SK-N-SH (cell line): ENCODE data around the gene DOCK3. TPM values are rescaled to one million over a fixed set of nuclear protein-coding genes. Genes with fewer than 3 reads are reported as not detected.

Experiments
- CTCF ChIA-PET: fragments of 300-600, 350-600 bp; formaldehyde crosslinking; extraction: SDS; loops from one replicate; lab custom pipeline; 2021; lab: Yijun Ruan, JAX
- POLR2A ChIA-PET: fragments of 350-600 bp; sonication (Branson Sonifier 250); formaldehyde crosslinking; extraction: SDS; loops from one replicate; lab custom pipeline; 2020; ENCODE audit warnings: antibody characterized with exemption, inconsistent platforms; lab: Yijun Ruan, JAX
- DNase-seq: peaks from one replicate; pipeline ENCODE4 v3.0.0; 2012
- H2AFZ ChIP-seq: fragments of 200-600 bp; sonication (generic); 2 replicates; pipeline ENCODE4 v1.8.1; 2016; ENCODE audit warnings: antibody characterized with exemption, mild to moderate bottlenecking, low read depth
- H3F3A ChIP-seq: fragments of 200-600 bp; sonication (generic); replicated peaks from 2 replicates; pipeline ENCODE3; 2016; ENCODE audit warnings: antibody characterized with exemption, mild to moderate bottlenecking; ENCODE audit not compliant: insufficient read depth
- H3K27ac ChIP-seq, 2 experiments: fragments of 200-500 bp in 1 of 2; fragments of 200-600 bp in 1 of 2; sonication (Bioruptor generic) in 1 of 2; sonication (generic), shearing (Covaris generic) in 1 of 2; 2 replicates each; pipeline versions ENCODE4 v1.5.1 to v1.6.1; 2014 to 2016; ENCODE audit warnings: low read depth in 2 of 2, inconsistent platforms in 1 of 2, low read length in 1 of 2, mild to moderate bottlenecking in 1 of 2, mixed read lengths in 1 of 2
- H3K27me3 ChIP-seq: fragments of 200-600 bp; sonication (generic), shearing (Covaris generic); 2 replicates; pipeline ENCODE4 v1.6.1; 2016; ENCODE audit warnings: mixed run types; ENCODE audit not compliant: insufficient read depth
- H3K36me3 ChIP-seq, 2 experiments: fragments of 200-500 bp in 1 of 2; fragments of 200-600 bp in 1 of 2; sonication (Bioruptor generic) in 1 of 2; sonication (generic) in 1 of 2; replicated peaks in 1 of 2; 2 replicates each; pipeline versions ENCODE3 to v1.5.1; 2014 to 2016; ENCODE audit warnings: low read length in 1 of 2, mild to moderate bottlenecking in 1 of 2; ENCODE audit not compliant: insufficient read depth in 2 of 2, control insufficient read depth in 1 of 2
- H3K4me1 ChIP-seq, 2 experiments: fragments of 200-500 bp in 1 of 2; fragments of 200-600 bp in 1 of 2; sonication (Bioruptor generic) in 1 of 2; sonication (generic), shearing (Covaris generic) in 1 of 2; 2 replicates each; pipeline versions ENCODE4 v1.5.1 to v1.6.1; 2014 to 2016; ENCODE audit warnings: low read depth in 1 of 2, low read length in 1 of 2, mixed run types in 1 of 2; ENCODE audit not compliant: insufficient read depth in 2 of 2, control insufficient read depth in 1 of 2
- H3K4me2 ChIP-seq: fragments of 200-600 bp; sonication (generic), shearing (Covaris generic); 2 replicates; pipeline ENCODE4 v1.6.1; 2017; ENCODE audit warnings: mixed run types
- H3K4me3 ChIP-seq, 2 experiments: fragments of 200-500 bp in 1 of 2; fragments of 200-600 bp in 1 of 2; sonication (Bioruptor generic) in 1 of 2; sonication (generic), shearing (Covaris generic) in 1 of 2; 2 replicates each; pipeline versions ENCODE4 v1.5.1 to v1.8.1; 2014 to 2016; ENCODE audit warnings: low read depth in 2 of 2, inconsistent platforms in 1 of 2, low read length in 1 of 2, mild to moderate bottlenecking in 1 of 2, mixed read lengths in 1 of 2, moderate library complexity in 1 of 2
- H3K79me2 ChIP-seq: fragments of 200-600 bp; sonication (generic); 2 replicates; pipeline ENCODE4 v1.8.1; 2017; ENCODE audit warnings: mild to moderate bottlenecking; ENCODE audit not compliant: insufficient read depth
- H3K9ac ChIP-seq: fragments of 200-600 bp; sonication (generic); 2 replicates; pipeline ENCODE4 v1.6.1; 2017; ENCODE audit warnings: mixed run types
- H3K9me2 ChIP-seq: fragments of 200-600 bp; sonication (generic); 2 replicates; pipeline ENCODE4 v1.6.1; 2017; ENCODE audit warnings: mixed run types
- H3K9me3 ChIP-seq: fragments of 200-600 bp; sonication (generic); 2 replicates; pipeline ENCODE4 v1.6.1; 2017; ENCODE audit warnings: mixed run types, mild to moderate bottlenecking, moderate library complexity
- H4K20me1 ChIP-seq: fragments of 200-600 bp; sonication (generic); 2 replicates; pipeline ENCODE4 v1.6.1; 2017; ENCODE audit warnings: mild to moderate bottlenecking, mixed run types; ENCODE audit not compliant: insufficient read depth
- CHD2 ChIP-seq: fragments of 150-350 bp; IDR thresholded peaks from 2 replicates; pipeline ENCODE4 v1.6.1; 2018; ENCODE audit warnings: low read length; ENCODE audit not compliant: partially characterized antibody
- ELF1 ChIP-seq: IDR thresholded peaks from 2 replicates; pipeline ENCODE4 v1.4.0; 2012
- EP300 ChIP-seq, 2 experiments: IDR thresholded peaks; 2 replicates each; pipeline versions ENCODE4 v1.4.0 to v1.6.1; 2012; ENCODE audit warnings: borderline replicate concordance in 1 of 2, low read depth in 1 of 2, low read length in 1 of 2
- EZH2phosphoT487 ChIP-seq: fragments of 200-600 bp; sonication (generic); IDR thresholded peaks from 2 replicates; pipeline ENCODE4 v1.6.1; 2017; ENCODE audit warnings: low read depth, mixed run types, mild to moderate bottlenecking, antibody characterized with exemption, moderate library complexity, borderline replicate concordance
- FOSL2 ChIP-seq: IDR thresholded peaks from 2 replicates; pipeline ENCODE4 v1.4.0; 2012; ENCODE audit warnings: low read depth, mild to moderate bottlenecking, moderate library complexity, borderline replicate concordance
- FOXM1 ChIP-seq: IDR thresholded peaks from 2 replicates; pipeline ENCODE4 v1.4.0; 2012; ENCODE audit warnings: low read depth, mild to moderate bottlenecking
- GABPA ChIP-seq: IDR thresholded peaks from 2 replicates; pipeline ENCODE4 v1.4.0; 2012; ENCODE audit warnings: low read depth, mild to moderate bottlenecking
- GATA2 ChIP-seq: sonication (generic); formaldehyde crosslinking; IDR thresholded peaks from 2 replicates; pipeline ENCODE4 v1.5.0; 2020; ENCODE audit warnings: mild to moderate bottlenecking, missing genetic modification reagents
- MXI1 ChIP-seq: IDR thresholded peaks from 2 replicates; pipeline ENCODE4 v1.6.1; 2012; ENCODE audit warnings: mild to moderate bottlenecking, low read depth, low read length, improper control_type of control experiment
- NFIC ChIP-seq: IDR thresholded peaks from 2 replicates; pipeline ENCODE4 v1.4.0; 2012; ENCODE audit warnings: borderline replicate concordance
- NRF1 ChIP-seq: IDR thresholded peaks from 2 replicates; pipeline ENCODE4 v1.6.1; 2012; ENCODE audit warnings: low read depth, mild to moderate bottlenecking, low read length
- RAD21 ChIP-seq: IDR thresholded peaks from 2 replicates; pipeline ENCODE4 v1.6.1; 2012; ENCODE audit warnings: mild to moderate bottlenecking, low read length
- RFX5 ChIP-seq: IDR thresholded peaks from 2 replicates; pipeline ENCODE4 v1.6.1; 2012; ENCODE audit warnings: mild to moderate bottlenecking, improper control_type of control experiment, low read length
- SIN3A ChIP-seq: IDR thresholded peaks from 2 replicates; pipeline ENCODE4 v1.6.1; 2012; ENCODE audit warnings: low read depth, mild to moderate bottlenecking, low read length, moderate library complexity, borderline replicate concordance
- TAF1 ChIP-seq: IDR thresholded peaks from 2 replicates; pipeline ENCODE4 v1.6.1; 2012; ENCODE audit warnings: low read depth, mild to moderate bottlenecking, low read length, moderate library complexity, borderline replicate concordance
- TEAD4 ChIP-seq: IDR thresholded peaks from 2 replicates; pipeline ENCODE4 v1.4.0; 2012; ENCODE audit warnings: mild to moderate bottlenecking, borderline replicate concordance; ENCODE audit not compliant: insufficient read depth
- YY1 ChIP-seq: IDR thresholded peaks from 2 replicates; pipeline ENCODE4 v1.4.0; 2012; ENCODE audit warnings: low read depth, mild to moderate bottlenecking
- WGBS: methylation state at CpG from one replicate; pipeline ENCODE4 v1.1.6; 2017; ENCODE audit warnings: low lambda C conversion rate; 5-methylcytosine and 5-hydroxymethylcytosine counted together
- polyA plus RNA-seq, 3 experiments: library from polyadenylated mRNA; depleted of rRNA; stranded (reverse); fragments of >200 nt; gene quantifications; 2 replicates each; pipeline ENCODE4 v1.2.3, GENCODE V29; 2012
- TF ChIP-seq, protein P1 (sequence below): IDR thresholded peaks from 2 replicates; pipeline ENCODE4; 2012
- TF ChIP-seq, protein P2 (sequence below): fragments of 150-350 bp; IDR thresholded peaks from 2 replicates; pipeline ENCODE4 v1.6.1; 2017; ENCODE audit warnings: antibody characterized with exemption, low read length, low read depth, borderline replicate concordance
- TF ChIP-seq, protein P3 (sequence below): IDR thresholded peaks from 2 replicates; pipeline ENCODE4 v1.6.1; 2012; ENCODE audit warnings: mild to moderate bottlenecking, low read depth, low read length, moderate library complexity

Gene DOCK3
- polyA plus RNA-seq, 1 of the 3 experiments (the other 2 are of a cell fraction), result 0.05 TPM

DNA sequence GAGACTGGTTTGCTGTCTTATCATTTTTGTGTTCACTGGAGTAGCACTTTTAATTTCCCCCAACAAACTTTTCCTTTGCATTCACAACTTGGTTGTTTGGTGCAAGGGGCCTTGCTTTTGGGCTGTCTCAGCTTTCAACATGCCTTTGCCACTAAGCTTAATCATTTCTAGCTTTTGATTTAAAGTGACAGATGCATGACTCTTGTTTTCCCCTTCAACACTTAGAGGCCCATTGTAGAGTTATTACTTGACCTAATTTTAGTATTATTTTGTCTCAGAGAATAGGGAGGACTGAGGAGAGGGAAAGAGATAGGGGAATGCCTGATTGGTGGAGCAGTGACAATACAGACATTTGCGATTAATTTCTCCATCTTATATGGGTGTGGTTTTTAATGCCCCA lies 370.3 kb downstream of the DOCK3 start (continued):
- no peak for TF ChIP-seq RAD21
- TF ChIP-seq GATA2 (CRISPR knock-in tag), result no peak
- TF ChIP-seq ELF1, result no peak

DNA sequence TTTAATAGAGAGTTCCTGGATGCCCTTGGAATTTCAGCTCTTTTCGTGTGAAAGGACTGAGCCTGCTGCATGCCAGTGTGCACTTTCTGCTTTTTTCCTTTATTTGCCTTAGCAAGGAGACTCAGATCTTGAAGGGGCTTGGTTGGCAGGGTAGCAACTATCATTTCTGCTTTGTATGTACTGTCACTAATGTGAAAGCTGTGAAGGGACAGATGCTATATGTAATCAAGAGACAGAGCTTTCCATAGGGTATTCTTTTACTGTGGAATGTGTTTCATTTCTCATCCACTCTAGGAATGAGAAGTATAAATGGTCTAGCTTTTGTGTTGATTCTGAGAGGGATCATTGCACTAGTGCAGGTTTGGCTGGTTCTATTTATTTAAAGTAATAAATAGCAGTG lies 377.8 kb downstream of the DOCK3 start:
- CTCF ChIA-PET, result no interaction called here
- TF ChIP-seq, protein P1, sequence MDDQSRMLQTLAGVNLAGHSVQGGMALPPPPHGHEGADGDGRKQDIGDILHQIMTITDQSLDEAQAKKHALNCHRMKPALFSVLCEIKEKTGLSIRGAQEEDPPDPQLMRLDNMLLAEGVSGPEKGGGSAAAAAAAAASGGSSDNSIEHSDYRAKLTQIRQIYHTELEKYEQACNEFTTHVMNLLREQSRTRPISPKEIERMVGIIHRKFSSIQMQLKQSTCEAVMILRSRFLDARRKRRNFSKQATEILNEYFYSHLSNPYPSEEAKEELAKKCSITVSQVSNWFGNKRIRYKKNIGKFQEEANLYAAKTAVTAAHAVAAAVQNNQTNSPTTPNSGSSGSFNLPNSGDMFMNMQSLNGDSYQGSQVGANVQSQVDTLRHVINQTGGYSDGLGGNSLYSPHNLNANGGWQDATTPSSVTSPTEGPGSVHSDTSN, result no peak
- TF ChIP-seq MXI1 (no peak), NFIC (no peak), FOSL2 (no peak), YY1 (no peak), EP300 (IDR thresholded peaks at IDR 0.05; ENCODE audit: borderline replicate concordance in 1 of 2, low read depth in 1 of 2, low read length in 1 of 2) (no peak), SIN3A (no peak), ELF1 (no peak), CHD2 (no peak), NRF1 (no peak), GATA2 (CRISPR knock-in tag) (no peak), TEAD4 (no peak), RFX5 (no peak)
- TF ChIP-seq, protein P2, sequence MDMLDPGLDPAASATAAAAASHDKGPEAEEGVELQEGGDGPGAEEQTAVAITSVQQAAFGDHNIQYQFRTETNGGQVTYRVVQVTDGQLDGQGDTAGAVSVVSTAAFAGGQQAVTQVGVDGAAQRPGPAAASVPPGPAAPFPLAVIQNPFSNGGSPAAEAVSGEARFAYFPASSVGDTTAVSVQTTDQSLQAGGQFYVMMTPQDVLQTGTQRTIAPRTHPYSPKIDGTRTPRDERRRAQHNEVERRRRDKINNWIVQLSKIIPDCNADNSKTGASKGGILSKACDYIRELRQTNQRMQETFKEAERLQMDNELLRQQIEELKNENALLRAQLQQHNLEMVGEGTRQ, result no peak

DNA sequence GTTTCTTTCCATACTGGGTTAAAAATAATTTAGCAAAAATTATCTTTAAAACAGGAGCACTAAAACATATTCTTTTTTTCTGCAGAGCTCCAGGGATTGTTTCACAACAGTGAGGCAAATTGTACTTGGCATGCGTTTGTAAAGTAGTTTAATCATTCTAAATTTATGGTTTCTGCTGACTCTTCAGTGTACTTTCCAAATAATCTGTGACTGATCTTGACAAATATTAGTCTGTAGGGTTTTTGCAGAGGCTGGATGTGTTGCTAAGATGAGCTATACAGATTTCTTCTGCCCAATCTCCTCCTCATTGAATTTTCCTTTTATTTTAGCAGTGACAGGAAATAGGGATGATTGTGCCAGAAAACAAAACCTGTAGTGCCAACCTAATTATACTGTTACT lies 382.4 kb downstream of the DOCK3 start:
- ChIA-PET POLR2A (no interaction called here), CTCF (no interaction called here)
- DNase-seq, result no peak
- H3F3A ChIP-seq, result no peaks in the 10 kb centered on the region
- no peak overlapping the region for H3K9ac ChIP-seq
- H4K20me1 ChIP-seq, result no peaks in the 10 kb centered on the region
- H3K27ac ChIP-seq, result no peak overlapping the region
- H3K9me3 ChIP-seq, result no peaks in the 10 kb centered on the region
- H3K9me2 ChIP-seq, result no peaks in the 10 kb centered on the region
- H3K4me1 ChIP-seq, result no peaks in the 10 kb centered on the region
- 0% methylated on average over 1 of the region's 1 CpG for WGBS
- no peaks in the 10 kb centered on the region for H3K36me3 ChIP-seq
- TF ChIP-seq, protein P3, sequence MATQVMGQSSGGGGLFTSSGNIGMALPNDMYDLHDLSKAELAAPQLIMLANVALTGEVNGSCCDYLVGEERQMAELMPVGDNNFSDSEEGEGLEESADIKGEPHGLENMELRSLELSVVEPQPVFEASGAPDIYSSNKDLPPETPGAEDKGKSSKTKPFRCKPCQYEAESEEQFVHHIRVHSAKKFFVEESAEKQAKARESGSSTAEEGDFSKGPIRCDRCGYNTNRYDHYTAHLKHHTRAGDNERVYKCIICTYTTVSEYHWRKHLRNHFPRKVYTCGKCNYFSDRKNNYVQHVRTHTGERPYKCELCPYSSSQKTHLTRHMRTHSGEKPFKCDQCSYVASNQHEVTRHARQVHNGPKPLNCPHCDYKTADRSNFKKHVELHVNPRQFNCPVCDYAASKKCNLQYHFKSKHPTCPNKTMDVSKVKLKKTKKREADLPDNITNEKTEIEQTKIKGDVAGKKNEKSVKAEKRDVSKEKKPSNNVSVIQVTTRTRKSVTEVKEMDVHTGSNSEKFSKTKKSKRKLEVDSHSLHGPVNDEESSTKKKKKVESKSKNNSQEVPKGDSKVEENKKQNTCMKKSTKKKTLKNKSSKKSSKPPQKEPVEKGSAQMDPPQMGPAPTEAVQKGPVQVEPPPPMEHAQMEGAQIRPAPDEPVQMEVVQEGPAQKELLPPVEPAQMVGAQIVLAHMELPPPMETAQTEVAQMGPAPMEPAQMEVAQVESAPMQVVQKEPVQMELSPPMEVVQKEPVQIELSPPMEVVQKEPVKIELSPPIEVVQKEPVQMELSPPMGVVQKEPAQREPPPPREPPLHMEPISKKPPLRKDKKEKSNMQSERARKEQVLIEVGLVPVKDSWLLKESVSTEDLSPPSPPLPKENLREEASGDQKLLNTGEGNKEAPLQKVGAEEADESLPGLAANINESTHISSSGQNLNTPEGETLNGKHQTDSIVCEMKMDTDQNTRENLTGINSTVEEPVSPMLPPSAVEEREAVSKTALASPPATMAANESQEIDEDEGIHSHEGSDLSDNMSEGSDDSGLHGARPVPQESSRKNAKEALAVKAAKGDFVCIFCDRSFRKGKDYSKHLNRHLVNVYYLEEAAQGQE, result no peak
- TF ChIP-seq FOXM1 (no peak), EZH2phosphoT487 (no peak), GABPA (no peak), EP300 (IDR thresholded peaks at IDR 0.05; ENCODE audit: borderline replicate concordance in 1 of 2, low read depth in 1 of 2, low read length in 1 of 2) (no peak), GATA2 (CRISPR knock-in tag) (no peak), FOSL2 (no peak), MXI1 (no peak), TAF1 (no peak)
- TF ChIP-seq, protein P1, result no peak
- H3K4me2 ChIP-seq, result no peak overlapping the region
- H3K79me2 ChIP-seq, result no peaks in the 10 kb centered on the region
- no peaks in the 10 kb centered on the region for H3K27me3 ChIP-seq
- no peak overlapping the region for H2AFZ ChIP-seq
- no peak overlapping the region for H3K4me3 ChIP-seq

More for the DNA sequence above, 377.8 kb downstream of the DOCK3 start:
- Histone ChIP-seq H3K79me2 (no peaks in the 10 kb centered on the region), H3K9me2 (no peaks in the 10 kb centered on the region), H3K9ac (no peak overlapping the region), H2AFZ (no peak overlapping the region), H3K27me3 (no peaks in the 10 kb centered on the region), H3K36me3 (no peaks in the 10 kb centered on the region), H3K4me3 (no peak overlapping the region), H3K27ac (no peak overlapping the region), H3F3A (no peaks in the 10 kb centered on the region), H3K4me2 (no peak overlapping the region), H3K9me3 (no peaks in the 10 kb centered on the region), H4K20me1 (no peaks in the 10 kb centered on the region), H3K4me1 (no peaks in the 10 kb centered on the region)
- no peak for DNase-seq
- POLR2A ChIA-PET, result no interaction called here
- WGBS, result 14% methylated on average over 1 of the region's 1 CpG
